Measurements from ENCODE around the gene RAPGEF2. TPM values are rescaled to one million over a fixed set of nuclear protein-coding genes. Genes with fewer than 3 reads are reported as not detected.

Gene RAPGEF2
- total and polyA plus RNA-seq, 8 donors: 3.3 to 78.1 (median 37.2) TPM

GRCh38 chr4:159347813-159348212, 244.9 kb downstream of the RAPGEF2 start:
- Histone ChIP-seq H3K36me3 (peaks cover 11 to 97% (median 91%) of the 10 kb centered on the region in 4 donors), H3K9me3 (no peaks in the 10 kb centered on the region), H3K27ac (no peak overlapping the region), H3K27me3 (no peaks in the 10 kb centered on the region), H3K4me1 (no peaks in the 10 kb centered on the region), H3K4me3 (no peak overlapping the region)
- WGBS, 5 donors: 90 to 98% (median 93%) methylated on average over 9 of the region's 9 CpGs
- TF ChIP-seq, protein P1, sequence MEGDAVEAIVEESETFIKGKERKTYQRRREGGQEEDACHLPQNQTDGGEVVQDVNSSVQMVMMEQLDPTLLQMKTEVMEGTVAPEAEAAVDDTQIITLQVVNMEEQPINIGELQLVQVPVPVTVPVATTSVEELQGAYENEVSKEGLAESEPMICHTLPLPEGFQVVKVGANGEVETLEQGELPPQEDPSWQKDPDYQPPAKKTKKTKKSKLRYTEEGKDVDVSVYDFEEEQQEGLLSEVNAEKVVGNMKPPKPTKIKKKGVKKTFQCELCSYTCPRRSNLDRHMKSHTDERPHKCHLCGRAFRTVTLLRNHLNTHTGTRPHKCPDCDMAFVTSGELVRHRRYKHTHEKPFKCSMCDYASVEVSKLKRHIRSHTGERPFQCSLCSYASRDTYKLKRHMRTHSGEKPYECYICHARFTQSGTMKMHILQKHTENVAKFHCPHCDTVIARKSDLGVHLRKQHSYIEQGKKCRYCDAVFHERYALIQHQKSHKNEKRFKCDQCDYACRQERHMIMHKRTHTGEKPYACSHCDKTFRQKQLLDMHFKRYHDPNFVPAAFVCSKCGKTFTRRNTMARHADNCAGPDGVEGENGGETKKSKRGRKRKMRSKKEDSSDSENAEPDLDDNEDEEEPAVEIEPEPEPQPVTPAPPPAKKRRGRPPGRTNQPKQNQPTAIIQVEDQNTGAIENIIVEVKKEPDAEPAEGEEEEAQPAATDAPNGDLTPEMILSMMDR (IDR thresholded peaks at IDR 0.05): no peak
- TF ChIP-seq EP300 (IDR thresholded peaks at IDR 0.05) (no peak), POLR2AphosphoS5 (IDR thresholded peaks at IDR 0.05) (no peak), POLR2A (IDR thresholded peaks at IDR 0.05) (no peak)
- intact Hi-C loops (cut with DNase I; ENCODE audit: low total_unique reads): no loop called here
- no peak for DNase-seq

DNA sequence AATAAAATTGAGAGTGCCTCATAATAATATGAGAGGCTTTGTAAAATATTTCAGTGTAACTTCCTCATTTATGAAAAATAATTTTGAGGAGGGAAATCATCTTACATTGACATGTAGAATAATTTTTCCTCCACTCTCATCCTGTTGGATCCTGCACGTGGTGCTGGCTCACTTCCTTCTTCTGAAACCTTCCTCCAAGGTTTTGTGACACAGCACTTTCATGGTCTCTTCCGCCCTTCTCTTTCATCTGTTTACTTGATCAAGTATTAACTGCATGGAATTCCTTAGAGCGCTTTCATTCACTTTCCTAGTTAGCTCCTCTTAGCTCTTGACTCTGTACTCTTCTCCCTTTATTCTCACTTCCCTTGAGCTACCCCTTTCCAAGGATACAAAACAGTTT, 246.5 kb downstream of the RAPGEF2 start:
- Histone ChIP-seq H3K36me3 (peaks cover 12 to 97% (median 91%) of the 10 kb centered on the region in 4 donors), H3K4me3 (no peak overlapping the region)
- WGBS, 5 donors: 83 to 92% (median 86%) methylated on average over 3 of the region's 3 CpGs

DNA sequence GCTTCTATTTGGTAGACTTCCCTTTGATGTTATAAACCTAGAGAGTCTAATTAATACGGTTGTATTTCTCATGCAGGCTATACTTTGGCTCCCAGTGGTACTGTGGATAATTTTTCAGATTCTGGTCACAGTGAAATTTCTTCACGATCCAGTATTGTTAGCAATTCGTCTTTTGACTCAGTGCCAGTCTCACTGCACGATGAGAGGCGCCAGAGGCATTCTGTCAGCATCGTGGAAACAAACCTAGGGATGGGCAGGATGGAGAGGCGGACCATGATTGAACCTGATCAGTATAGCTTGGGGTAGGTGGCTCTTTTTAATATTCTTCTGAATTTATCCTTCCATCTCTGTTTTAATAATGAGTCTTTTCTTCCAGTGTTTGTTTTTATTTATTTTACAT, 249.7 kb downstream of the RAPGEF2 start:
- no peak for DNase-seq
- H3K36me3 ChIP-seq: peaks cover 27 to 95% (median 92%) of the 10 kb centered on the region in 4 donors
- 78 to 87% (median 82%) methylated on average over 7 of the region's 7 CpGs for WGBS, 5 donors
- H3K4me3 ChIP-seq: no peak overlapping the region
- TF ChIP-seq POLR2A (IDR thresholded peaks at IDR 0.05): no peak
- no peak for TF ChIP-seq EP300 (IDR thresholded peaks at IDR 0.05)
- TF ChIP-seq, protein P1 (IDR thresholded peaks at IDR 0.05): no peak
- no peak for TF ChIP-seq POLR2AphosphoS5 (IDR thresholded peaks at IDR 0.05)
- no peaks in the 10 kb centered on the region for H3K9me3 ChIP-seq
- no peak overlapping the region for H3K27ac ChIP-seq
- no peaks in the 10 kb centered on the region for H3K4me1 ChIP-seq
- intact Hi-C loops (cut with DNase I; ENCODE audit: low total_unique reads): no loop called here
- no peaks in the 10 kb centered on the region for H3K27me3 ChIP-seq

More for the DNA sequence above, 246.5 kb downstream of the RAPGEF2 start:
- TF ChIP-seq POLR2A (IDR thresholded peaks at IDR 0.05) (no peak), POLR2AphosphoS5 (IDR thresholded peaks at IDR 0.05) (no peak), EP300 (IDR thresholded peaks at IDR 0.05) (no peak)
- TF ChIP-seq, protein P1 (IDR thresholded peaks at IDR 0.05): no peak
- intact Hi-C loops (cut with DNase I; ENCODE audit: low total_unique reads): no loop called here
- no peaks in the 10 kb centered on the region for H3K27me3 ChIP-seq
- H3K9me3 ChIP-seq: no peaks in the 10 kb centered on the region
- no peak for DNase-seq
- H3K27ac ChIP-seq: no peak overlapping the region
- no peaks in the 10 kb centered on the region for H3K4me1 ChIP-seq

DNA sequence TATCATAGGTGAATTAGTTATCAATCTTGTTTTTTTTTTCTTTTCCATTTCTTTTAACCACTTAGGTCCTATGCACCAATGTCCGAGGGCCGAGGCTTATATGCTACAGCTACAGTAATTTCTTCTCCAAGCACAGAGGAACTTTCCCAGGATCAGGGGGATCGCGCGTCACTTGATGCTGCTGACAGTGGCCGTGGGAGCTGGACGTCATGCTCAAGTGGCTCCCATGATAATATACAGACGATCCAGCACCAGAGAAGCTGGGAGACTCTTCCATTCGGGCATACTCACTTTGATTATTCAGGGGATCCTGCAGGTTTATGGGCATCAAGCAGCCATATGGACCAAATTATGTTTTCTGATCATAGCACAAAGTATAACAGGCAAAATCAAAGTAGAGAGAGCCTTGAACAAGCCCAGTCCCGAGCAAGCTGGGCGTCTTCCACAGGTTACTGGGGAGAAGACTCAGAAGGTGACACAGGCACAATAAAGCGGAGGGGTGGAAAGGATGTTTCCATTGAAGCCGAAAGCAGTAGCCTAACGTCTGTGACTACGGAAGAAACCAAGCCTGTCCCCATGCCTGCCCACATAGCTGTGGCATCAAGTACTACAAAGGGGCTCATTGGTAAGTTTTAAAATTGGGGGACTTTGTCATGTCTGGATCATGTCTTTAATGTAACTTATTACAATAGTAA, 250.7 kb downstream of the RAPGEF2 start:
- WGBS, 5 donors: 92 to 97% (median 96%) methylated on average over 15 of the region's 15 CpGs
- H3K27ac ChIP-seq: no peak overlapping the region
- no peak for DNase-seq
- no peaks in the 10 kb centered on the region for H3K27me3 ChIP-seq
- intact Hi-C loops (cut with DNase I; ENCODE audit: low total_unique reads): no loop called here
- TF ChIP-seq EP300 (IDR thresholded peaks at IDR 0.05) (no peak), POLR2A (IDR thresholded peaks at IDR 0.05) (no peak), POLR2AphosphoS5 (IDR thresholded peaks at IDR 0.05) (no peak)
- TF ChIP-seq, protein P1 (IDR thresholded peaks at IDR 0.05): no peak
- no peak overlapping the region for H3K4me3 ChIP-seq
- H3K9me3 ChIP-seq: no peaks in the 10 kb centered on the region
- H3K4me1 ChIP-seq: peaks cover 0 to 5% (median 0%) of the 10 kb centered on the region in 4 donors
- peaks cover 27 to 95% (median 91%) of the 10 kb centered on the region in 4 donors for H3K36me3 ChIP-seq

Measured in stomach (tissue), 9 donors.